Measurements from ENCODE around the gene VPS72.
A peak's percentile ranks its signal among the peaks of the same experiment; 100 is the strongest.

DNA sequence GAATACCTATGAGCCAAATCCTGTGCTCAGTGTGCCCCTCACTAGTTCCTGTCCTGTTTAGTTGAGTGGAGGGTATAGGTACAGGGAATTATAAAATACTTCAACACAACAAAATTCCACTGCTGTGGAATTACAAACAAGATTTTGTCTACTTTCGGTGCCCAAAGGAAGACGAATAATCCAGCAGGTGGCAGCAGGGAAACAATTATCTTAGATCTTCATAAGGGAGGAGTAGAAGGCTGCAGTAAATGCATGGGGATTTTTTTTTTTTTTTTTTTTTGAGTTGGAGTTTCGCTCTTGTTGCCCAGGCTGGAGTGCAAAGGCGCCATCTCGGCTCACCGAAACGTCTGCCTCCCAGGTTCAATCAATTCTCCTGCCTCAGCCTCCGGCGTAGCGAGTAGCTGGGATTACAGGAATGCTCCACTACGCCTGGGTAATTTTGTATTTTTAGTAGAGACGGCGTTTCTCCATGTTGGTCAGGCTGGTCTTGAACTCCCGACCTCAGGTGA lies 6.3 kb upstream of the VPS72 start:
- TF ChIP-seq, protein P1, sequence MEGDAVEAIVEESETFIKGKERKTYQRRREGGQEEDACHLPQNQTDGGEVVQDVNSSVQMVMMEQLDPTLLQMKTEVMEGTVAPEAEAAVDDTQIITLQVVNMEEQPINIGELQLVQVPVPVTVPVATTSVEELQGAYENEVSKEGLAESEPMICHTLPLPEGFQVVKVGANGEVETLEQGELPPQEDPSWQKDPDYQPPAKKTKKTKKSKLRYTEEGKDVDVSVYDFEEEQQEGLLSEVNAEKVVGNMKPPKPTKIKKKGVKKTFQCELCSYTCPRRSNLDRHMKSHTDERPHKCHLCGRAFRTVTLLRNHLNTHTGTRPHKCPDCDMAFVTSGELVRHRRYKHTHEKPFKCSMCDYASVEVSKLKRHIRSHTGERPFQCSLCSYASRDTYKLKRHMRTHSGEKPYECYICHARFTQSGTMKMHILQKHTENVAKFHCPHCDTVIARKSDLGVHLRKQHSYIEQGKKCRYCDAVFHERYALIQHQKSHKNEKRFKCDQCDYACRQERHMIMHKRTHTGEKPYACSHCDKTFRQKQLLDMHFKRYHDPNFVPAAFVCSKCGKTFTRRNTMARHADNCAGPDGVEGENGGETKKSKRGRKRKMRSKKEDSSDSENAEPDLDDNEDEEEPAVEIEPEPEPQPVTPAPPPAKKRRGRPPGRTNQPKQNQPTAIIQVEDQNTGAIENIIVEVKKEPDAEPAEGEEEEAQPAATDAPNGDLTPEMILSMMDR (IDR thresholded peaks at IDR 0.05; ENCODE audit: extremely low read depth in 1 of 2, insufficient read depth in 1 of 2, low read depth in 1 of 2, low read length in 2 of 2), result peak; percentile 35 to 42
- TF ChIP-seq EZH2 (IDR thresholded peaks at IDR 0.05; ENCODE audit: borderline replicate concordance, low read depth, low read length, severe bottlenecking) (no peak), POLR2A (IDR thresholded peaks at IDR 0.05; ENCODE audit: low read depth, low read length) (no peak), POLR2AphosphoS5 (IDR thresholded peaks at IDR 0.05; ENCODE audit: insufficient read depth, low read depth, low read length) (no peak), FOS (IDR thresholded peaks at IDR 0.05; ENCODE audit: borderline replicate concordance, insufficient read depth, low read length) (no peak), GATA2 (IDR thresholded peaks at IDR 0.05; ENCODE audit: insufficient read depth, insufficient read length, low read depth, low read length) (no peak), MYC (IDR thresholded peaks at IDR 0.05; ENCODE audit: low read depth, low read length) (no peak)
- TF ChIP-seq, protein P2, sequence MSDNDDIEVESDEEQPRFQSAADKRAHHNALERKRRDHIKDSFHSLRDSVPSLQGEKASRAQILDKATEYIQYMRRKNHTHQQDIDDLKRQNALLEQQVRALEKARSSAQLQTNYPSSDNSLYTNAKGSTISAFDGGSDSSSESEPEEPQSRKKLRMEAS (IDR thresholded peaks at IDR 0.05; ENCODE audit: insufficient read depth, insufficient read length), result no peak
